Medulla oblongata (tissue), 1 donor: ENCODE results near the gene SHOX.
"Not testable (repeated sequence)": the region's sequence is repeated elsewhere in the genome, so short reads cannot be mapped to it uniquely, and the experiment has no call there.

Experiments used
- DNase-seq: peaks from one replicate; pipeline ENCODE4 v3.0.0-alpha.2; 2015; ENCODE audit errors: extremely low spot score

Gene SHOX

DNA sequence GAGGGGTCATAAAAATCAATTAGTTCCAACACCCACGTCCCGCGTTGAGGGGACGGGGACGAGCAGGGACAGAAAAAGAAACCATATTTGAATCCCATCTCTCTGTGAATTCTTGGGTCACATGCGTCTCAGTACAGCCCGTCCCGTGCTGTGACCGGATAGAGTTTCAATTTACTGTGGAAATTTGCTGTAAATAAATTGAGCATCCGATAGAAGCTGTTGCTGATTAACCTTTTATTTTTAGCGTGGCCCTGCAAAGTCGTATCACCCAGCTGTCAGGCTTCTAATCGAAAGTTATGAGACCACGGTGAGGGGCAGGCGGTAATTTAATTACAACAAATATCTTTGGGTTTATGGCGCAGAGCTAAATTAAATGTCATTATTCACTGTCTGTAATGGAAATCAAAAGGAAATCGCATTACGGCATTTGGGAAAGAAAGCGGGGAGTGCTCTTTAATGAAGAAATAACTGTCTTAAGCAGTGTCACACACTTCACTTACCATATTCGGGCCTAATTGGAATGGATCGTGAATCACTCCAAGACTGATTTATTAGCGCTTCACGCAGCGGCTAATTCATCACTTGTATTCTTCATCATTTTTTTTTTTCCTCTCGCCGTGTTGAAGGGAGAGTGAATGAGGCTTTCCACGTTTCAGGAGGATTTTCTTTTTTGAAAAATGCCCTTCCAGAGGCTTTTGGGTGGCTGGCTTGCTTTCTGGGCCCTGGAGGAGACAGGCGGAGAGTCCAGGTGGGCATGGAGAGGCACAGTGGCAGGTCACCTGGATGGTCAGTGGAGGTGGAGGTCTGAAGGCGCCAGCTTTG lies 7.3 kb downstream of the SHOX start:
- DNase-seq: no peak

GRCh38 chrX:638482-639131 lies 8.0 kb downstream of the SHOX start:
- no peak for DNase-seq

DNA sequence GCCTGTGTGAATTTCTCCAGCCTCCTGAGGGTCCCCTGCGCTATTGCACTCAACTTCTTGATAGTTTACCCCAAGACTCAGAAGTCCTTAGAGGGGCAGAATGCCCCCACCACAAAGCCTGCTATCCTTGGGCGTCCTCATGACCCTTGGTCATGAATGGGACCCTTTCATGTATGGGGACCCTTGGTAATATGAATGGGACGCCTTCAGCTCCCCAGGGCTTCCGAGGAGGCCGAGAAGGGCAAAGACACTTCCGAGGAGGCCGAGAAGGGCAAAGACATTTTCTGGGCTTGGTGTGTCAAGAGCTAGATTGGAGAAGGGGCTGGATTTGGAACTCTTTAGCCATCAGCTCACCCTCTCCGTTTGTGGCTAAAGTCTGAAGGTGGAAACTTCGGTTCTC lies 8.6 kb downstream of the SHOX start:
- no peak for DNase-seq

GRCh38 chrX:640641-641040 lies 10.1 kb downstream of the SHOX start:
- no peak for DNase-seq

GRCh38 chrX:641671-642435 lies 11.3 kb downstream of the SHOX start:
- DNase-seq: no peak

DNA sequence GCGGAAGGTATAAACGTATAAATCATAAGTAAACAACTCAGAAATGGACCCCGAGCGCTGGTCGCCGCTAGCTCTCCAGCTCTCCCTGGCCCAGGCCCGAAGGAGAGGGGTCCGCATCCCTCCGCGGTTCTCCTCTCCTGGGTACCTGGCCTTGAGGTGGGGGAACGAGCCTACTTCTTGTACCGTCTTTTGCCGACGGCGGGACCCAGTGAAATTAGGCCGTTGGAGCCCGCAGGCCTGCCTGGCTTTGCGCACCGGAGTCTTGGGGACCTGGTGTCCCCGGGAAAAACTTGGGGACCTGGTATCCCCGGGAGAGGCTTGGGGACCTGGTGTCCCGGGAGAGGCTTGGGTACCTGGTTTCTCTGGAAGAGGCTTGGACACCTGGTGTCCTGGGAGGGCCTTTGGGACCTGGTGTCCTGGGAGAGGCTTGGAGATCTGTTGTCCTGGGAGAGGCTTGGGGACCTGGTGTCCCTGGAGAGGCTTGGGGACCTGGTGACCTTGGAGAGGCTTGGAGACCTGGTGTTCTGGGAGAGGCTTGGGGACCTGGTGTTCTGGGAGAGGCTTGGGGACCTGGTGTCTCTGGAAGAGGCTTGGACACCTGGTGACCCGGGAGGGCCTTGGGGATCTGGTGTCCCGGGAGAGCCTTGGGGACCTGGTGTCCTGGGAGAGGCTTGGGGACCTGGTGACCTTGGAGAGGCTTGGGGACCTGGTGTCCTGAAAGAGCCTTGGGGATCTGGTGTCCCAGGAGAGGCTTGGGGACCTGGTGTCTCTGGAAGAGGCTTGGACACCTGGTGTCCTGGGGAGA lies 12.0 kb downstream of the SHOX start:
- DNase-seq: no peak

- DNase-seq: no peak
Measured at GRCh38 chrX:643241-643595, 12.6 kb downstream of the SHOX start.

- DNase-seq: no peak
Measured at GRCh38 chrX:643911-644303, 13.3 kb downstream of the SHOX start.

DNA sequence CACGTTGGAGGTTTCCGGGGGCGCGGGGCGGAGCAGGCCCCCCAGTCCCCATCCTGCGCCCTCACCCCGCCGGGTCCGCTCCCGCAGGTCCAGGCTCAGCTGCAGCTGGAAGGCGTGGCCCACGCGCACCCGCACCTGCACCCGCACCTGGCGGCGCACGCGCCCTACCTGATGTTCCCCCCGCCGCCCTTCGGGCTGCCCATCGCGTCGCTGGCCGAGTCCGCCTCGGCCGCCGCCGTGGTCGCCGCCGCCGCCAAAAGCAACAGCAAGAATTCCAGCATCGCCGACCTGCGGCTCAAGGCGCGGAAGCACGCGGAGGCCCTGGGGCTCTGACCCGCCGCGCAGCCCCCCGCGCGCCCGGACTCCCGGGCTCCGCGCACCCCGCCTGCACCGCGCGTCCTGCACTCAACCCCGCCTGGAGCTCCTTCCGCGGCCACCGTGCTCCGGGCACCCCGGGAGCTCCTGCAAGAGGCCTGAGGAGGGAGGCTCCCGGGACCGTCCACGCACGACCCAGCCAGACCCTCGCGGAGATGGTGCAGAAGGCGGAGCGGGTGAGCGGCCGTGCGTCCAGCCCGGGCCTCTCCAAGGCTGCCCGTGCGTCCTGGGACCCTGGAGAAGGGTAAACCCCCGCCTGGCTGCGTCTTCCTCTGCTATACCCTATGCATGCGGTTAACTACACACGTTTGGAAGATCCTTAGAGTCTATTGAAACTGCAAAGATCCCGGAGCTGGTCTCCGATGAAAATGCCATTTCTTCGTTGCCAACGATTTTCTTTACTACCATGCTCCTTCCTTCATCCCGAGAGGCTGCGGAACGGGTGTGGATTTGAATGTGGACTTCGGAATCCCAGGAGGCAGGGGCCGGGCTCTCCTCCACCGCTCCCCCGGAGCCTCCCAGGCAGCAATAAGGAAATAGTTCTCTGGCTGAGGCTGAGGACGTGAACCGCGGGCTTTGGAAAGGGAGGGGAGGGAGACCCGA lies 14.0 kb downstream of the SHOX start:
- DNase-seq: no peak

DNA sequence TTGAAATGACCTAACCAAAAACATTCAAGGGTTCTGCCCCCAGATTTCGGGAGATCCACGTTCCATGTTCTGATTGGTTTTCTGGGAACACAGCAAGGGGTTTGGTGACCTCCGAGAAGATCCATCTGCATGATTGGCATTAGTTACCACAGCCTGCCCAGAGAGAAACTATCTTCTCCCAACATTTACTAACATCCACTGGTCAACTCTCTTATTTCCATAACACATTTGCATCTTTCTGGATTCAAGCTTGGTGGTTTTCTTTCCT lies 15.6 kb downstream of the SHOX start:
- DNase-seq: no peak

DNA sequence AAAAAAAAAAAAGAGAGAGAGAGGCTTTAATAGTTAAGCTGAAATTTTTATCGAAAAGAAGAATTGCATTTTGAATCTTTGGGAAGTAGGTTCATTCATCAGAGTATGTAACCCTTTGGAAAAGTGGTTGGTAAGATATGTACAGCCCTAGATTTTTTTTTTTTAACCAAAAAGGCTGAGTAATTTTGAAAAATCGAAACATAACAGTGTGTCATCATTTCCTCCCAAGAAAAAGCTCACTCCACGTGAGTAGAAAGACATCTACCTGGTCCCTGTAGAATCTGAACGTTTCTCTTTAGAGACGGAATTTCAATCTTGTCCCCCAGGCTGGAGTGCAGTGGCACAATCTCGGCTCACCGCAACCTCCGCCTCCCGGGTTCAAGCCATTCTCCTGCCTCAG lies 16.2 kb downstream of the SHOX start:
- DNase-seq: no peak

- DNase-seq: no peak
Measured at GRCh38 chrX:649166-649565, 18.6 kb downstream of the SHOX start.

GRCh38 chrX:650324-650723 lies 19.7 kb downstream of the SHOX start:
- DNase-seq: no peak

- DNase-seq: no peak
Measured at GRCh38 chrX:650811-651210, 20.2 kb downstream of the SHOX start.

GRCh38 chrX:651922-652321 lies 21.3 kb downstream of the SHOX start:
- not testable (repeated sequence) for DNase-seq

- no peak for DNase-seq
Measured at GRCh38 chrX:652341-652741, 21.8 kb downstream of the SHOX start.

DNA sequence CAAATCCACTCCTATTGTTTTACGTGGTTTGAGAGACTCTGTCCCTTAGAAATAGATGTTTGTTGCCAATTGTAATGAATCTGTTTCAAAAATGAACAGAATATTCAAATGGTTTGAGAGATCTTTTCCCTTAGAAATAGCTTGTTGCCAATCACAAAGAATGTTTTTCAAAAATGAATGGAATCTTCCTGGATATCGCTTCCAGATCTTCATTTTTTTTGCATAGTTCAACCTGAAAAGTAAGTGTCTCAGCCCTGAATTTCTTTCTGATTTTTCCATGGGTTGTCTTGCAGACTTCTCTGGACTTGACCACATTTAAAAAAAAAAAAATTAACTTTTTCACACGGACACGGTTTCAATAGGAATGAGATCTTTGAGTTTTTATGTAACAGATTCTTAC lies 22.7 kb downstream of the SHOX start:
- no peak for DNase-seq

DNA sequence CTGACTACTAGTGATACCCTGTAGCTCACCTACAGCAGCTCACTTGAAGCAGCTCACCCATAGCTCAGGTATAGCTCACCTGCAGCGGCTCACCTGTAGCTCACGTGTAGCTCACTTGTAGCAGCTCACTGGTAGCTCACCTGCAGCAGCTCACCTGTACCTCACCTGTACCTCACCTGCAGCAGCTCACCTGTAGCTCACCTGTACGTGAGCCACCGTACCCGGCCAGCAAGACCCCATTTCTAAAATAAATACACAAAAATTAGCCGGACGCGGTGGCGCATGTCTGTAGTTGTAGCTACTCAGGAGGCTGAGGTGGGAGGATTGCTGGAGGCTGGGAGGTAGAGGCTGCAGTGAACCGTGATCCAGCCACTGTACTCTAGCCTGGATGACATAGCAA lies 30.6 kb downstream of the SHOX start:
- no peak for DNase-seq

- no peak for DNase-seq
Measured at GRCh38 chrX:662126-662525, 31.5 kb downstream of the SHOX start.

DNA sequence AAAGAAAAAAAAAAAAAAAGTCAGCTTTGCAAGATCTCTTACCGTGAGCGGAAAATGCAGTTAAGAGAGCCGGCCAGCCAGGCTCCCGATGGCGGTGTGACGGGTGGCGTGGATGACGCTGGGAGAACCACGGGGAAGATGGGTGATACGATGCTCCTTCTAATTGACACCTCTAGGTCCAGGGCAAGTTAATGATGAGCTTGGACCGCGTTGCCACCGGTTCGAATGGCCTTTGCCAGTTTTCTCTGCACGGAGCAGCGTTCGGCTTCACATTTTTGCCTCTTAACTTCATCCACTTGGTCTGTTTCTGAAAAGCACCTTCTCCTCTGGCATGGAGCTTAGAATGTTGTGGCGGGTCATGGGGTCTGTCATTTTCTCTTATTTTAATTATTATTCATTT lies 33.2 kb downstream of the SHOX start:
- no peak for DNase-seq
